ENCODE data around the gene NOC3L.
"Not testable (repeated sequence)": the region's sequence is repeated elsewhere in the genome, so short reads cannot be mapped to it uniquely, and the experiment has no call there.

Gene NOC3L, protein sequence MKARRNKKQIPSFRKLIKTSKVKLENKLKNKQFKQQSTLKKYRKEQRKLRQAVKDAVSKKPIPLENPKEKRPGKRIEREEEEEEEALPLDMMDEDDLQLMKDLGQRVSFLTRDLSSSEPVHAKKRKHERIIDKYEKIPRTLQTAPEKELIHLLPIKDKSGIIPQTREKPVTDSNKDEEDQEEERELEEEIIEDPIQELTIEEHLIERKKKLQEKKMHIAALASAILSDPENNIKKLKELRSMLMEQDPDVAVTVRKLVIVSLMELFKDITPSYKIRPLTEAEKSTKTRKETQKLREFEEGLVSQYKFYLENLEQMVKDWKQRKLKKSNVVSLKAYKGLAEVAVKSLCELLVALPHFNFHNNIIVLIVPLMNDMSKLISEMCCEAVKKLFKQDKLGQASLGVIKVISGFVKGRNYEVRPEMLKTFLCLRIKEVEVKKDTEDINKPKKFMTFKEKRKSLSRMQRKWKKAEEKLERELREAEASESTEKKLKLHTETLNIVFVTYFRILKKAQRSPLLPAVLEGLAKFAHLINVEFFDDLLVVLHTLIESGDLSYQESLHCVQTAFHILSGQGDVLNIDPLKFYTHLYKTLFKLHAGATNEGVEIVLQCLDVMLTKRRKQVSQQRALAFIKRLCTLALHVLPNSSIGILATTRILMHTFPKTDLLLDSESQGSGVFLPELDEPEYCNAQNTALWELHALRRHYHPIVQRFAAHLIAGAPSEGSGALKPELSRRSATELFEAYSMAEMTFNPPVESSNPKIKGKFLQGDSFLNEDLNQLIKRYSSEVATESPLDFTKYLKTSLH

DNA sequence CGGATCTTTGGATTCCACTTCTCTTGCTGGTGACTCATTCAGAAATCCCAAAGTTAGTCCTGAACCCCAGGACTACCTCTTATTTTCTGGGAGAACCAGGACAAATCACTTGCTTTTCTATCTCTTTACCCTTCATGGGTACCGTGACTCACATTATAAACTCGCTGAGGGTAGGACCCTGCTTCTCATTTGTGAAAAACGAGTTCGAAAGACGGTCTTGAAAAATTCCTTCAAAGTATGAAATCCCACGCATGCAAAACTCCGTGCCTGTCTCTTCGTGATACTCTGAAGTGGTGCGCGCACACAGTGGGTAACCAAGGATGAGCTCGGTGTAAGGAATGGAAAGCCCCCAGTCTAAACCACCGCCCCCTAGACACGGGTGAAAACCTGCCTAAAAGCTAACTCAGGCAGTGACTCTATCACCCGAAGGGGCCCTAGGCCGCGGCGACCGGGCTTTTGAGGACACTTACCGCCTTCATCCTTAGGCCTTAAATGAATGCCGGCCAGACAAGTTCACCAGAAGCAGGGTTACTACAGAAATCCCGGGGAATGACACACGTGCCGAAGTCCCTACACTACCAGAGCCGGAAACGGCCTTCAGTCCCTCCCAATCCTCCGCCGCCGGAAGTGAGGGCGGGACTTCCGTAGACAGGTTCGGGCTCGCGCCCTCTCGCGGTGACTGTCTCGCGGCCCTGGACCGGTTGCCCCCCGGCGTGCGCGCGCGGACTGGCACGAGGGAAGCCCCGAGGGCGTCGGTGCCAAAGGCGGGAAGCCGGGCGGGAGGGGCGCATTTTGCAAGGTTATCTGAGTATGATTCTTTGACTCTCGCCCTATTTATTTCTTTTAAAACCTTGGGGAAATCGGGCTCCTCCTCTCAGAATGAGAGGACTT lies at the start of gene NOC3L:
Gene NOC3L (minus strand): TSS at position 580 of the 891 bp plus-strand sequence. CDS start 101 bp downstream, at position 479.
- DNase-seq = peak; percentile 97

DNA sequence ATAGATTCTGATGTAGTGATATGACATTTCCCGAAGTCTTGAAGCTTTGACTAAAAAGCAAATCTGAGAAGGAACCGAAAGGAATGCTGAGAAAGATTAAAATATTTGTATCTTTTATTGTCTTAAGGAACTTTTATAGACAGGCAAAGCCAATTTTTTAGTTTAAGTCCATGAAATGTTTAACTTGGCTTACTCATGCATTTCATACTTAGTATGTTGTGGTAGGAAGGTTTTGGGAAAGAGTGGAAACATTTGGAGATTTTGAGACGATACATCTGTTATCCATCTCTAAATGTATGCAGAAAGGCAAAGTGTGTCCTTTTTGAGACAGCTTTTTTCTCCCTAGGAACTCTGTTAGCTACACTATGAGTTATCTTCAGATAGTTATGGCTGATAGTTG lies 49.7 kb upstream of the NOC3L start:
- DNase-seq = no peak

DNA sequence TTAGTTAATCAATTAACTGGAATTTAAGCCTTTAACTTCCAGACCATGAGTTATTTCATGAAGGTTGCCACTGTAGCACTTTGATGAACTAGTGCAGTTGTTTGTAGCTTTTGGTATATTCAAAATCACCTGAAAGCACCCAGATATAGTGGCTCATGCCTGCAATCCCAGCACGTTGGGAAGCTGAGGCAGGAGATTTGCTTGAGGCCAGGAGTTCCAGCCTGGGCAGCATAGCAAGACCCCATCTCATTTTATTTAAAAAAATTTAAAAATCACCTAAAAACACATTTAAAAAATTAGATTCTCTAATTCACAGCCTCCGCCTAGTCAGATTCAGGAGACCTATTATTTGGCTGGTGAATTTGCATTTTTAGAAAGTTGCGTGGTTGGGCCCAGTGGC lies 48.6 kb upstream of the NOC3L start:
- DNase-seq = no peak

DNA sequence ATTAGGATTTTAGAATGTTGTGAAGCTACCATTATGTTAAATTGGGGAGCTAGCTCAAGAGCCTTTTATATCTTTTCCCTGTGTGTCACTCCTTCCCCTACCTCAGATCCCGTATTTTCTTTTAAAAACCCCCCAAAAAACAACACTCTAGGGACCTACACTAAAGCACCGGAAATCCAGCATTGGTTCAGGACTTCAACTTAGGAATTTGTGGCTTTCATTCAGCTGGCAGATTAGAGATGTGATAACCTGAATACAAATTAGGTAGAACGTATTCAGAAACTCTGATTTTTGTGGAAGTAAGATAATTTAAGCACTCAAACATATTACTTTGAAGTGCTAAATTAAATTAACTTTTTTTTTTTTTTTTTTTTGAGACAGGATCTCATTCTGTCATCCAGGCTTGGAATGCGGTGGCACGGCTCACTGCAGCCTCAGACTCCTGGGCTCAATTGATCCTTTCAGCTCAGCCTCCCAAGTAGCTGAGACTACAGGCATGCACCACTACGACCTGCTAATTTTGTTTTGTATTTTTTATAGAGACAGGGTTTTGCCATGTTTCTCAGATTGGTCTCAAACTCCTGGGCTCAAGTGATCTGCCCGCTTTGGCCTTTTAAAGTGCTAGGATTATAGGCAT lies 46.4 kb upstream of the NOC3L start:
- no peak for DNase-seq

DNA sequence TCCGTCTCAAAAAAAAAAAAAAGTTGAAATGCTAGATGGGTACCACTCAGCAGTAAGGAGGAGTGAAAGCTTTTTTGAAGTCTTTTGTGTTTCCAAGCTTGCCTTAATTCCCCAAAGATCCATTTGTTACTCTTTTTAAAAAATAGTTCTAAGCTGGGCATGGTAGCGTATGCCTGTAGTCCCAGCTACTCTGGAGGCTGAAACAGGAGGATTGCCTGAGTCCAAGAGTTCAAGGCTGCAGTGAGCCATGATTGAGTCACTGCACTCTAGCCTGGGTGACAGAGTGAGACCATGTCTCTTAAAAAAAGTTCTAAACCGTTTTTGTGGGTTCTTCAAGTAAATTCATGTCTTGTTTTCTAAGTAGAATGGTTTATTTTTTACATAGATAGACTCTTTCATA lies 44.9 kb upstream of the NOC3L start:
- DNase-seq = no peak

DNA sequence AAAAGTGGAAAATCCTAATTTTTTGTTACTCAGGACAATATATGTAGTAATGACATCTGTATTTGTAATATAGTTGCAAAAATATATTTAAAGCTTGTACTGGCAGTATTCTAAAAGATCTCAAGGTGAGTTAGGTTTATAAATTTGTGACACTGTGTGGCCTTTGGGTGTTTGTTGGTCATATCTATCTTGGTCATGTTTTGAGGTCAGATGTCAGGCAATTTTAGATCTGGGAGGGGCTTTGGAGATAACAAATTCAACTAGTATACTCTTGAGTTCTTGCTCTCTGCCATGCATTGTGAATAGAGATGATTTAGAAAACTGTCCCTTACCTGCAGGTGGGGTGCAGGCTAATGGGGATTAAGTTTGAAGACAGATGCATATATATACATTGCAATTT lies 42.7 kb upstream of the NOC3L start:
- no peak for DNase-seq

DNA sequence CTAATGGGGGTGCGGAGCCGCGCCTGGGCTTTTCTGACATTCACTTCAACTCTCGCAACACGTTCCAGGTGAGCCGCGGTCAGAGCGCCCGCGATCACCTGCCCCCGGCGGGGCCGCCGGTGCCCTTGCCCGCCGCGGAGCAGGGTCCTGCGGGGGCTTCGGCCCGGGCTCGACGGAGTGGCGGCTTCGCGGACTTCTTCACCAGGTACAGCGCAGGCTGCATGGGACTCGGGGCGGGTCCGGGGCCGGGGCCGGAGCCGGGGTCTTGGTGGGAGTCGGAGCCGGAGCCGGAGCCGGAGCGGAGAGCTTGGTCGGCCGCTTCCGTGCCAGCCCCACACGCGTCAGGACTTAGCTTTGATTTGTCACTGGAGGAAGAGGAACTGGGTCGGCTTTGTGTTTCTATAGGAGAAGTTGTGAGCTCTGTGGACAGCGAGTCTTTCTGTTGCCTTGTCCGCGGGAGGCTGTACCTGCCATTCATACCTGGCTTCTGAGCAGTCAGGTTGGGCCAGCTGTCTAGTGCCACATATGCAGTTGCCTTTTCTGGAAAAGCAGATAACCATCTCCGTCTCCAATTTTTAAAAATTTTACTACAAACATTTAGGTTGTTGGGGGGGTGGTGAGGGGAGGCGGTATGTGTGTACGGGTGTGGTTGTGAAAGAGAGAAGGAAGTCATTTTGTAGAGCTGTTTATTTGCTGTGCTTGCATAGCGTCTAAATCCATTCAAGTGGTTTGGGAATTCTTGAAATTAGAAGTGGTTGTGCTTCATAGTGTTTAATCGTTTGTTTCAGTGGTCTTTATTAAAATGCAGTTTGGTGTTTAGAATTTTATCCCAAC lies 40.9 kb upstream of the NOC3L start:
- peak; percentile 28 for DNase-seq

DNA sequence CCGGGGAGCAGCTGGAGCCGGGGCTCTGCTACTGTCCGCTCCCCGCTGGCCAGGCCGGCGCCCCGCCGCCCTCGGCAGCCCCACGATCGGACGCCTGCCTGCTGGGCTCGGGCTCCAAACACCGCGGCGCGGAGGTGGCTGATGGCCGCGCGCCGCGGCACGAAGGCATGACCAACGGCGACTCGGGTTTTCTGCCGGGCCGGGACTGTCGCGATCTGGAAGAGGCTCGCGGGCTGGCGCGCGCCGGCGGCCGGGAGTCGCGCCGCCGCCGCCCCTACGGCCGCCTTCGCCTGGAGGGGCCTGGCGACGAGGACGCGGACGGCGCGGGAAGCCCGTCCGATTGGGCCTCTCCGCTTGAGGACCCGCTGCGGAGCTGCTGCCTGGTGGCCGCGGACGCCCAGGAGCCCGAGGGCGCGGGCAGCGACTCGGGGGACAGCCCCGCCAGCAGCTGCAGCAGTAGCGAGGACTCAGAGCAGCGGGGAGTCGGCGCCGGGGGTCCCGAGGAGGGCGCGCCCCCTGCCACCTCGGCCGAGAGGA lies 40.2 kb upstream of the NOC3L start:
- no peak for DNase-seq

DNA sequence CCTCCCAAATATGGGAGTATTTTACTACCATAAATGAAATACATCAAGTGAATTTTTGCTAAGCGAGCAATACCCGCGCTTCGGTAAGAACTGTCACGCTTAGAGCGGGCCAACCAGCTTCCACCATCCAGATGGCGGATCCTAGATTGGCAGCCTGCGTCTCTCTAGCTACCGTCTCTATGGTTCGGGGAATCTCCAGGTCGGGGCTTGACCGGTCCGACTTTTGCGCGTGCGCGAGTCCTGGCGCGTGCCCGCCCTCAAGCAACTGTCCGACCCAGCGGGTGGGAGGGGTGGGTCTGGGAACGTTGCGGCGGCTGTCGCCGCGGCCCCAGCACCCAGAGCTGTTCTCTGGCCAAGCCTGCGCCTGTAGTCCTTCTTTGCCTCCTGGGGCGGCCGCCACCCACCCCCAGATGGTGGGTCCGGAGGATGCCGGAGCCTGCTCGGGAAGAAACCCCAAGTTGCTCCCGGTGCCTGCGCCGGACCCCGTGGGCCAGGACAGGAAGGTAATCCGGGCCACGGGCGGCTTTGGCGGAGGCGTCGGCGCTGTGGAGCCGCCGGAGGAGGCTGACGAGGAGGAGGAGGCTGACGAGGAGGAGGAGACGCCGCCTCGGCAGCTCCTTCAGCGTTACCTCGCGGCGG lies 39.6 kb upstream of the NOC3L start, which contains the start of gene TBC1D12:
Gene TBC1D12 (plus strand): TSS at position 338 of the 639 bp plus-strand sequence. CDS start 73 bp downstream, at position 411.
- DNase-seq = peak; percentile 68

DNA sequence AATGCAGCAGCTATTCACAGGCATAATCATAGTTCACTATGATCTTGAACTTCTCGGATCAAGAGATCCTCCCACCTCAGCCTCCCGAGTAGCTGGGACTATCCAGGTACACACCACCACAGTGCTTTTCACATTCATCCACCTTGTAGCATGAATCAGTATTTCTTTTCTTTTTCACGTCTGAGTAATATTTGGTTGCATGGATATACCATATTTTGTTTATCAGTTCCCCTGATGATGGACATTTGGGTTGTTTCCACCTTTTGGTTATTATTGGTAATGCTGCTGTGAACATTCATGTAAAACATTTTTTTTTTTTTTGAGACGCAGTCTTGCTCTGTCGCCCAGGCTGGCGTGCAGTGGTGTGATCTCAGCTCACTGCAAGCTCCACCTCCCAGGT lies 36.0 kb upstream of the NOC3L start:
- no peak for DNase-seq

DNA sequence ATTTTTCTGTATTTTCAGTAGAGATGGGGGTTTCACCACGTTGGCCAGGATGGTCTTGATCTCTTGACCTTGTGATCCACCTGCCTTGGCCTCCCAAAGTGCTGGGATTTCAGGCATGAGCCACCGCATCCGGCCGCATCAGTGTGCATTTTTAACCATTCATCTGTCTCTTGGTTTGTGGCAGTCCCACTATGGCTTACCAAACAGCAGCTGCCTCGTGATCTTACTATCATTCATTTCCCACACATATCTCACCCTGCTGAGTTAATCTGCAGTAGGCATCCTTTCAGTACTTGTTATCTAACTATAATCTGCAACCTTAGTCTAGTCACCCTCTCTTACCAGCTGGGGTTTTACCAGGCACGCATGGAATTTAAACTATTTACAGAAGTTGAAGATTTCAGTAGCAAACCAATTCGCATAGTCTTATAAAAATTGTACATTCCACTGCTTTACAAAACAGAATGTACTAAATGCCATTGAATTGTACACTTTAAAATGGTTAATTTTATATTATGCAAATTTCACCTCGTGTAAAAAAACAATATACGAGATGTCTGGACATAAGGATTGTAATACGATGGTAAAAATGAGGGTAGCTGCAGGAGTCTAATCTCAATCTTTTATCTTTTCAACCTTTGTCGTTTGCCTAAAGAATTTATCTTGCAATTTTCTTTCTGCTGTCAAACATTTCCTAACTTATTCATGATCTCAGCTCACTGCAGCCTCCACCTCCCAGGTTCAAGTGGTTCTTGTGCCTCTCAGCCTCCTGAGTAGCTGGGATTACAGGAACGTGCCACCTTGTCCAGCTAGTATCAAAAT lies 35.0 kb upstream of the NOC3L start:
- no peak for DNase-seq

DNA sequence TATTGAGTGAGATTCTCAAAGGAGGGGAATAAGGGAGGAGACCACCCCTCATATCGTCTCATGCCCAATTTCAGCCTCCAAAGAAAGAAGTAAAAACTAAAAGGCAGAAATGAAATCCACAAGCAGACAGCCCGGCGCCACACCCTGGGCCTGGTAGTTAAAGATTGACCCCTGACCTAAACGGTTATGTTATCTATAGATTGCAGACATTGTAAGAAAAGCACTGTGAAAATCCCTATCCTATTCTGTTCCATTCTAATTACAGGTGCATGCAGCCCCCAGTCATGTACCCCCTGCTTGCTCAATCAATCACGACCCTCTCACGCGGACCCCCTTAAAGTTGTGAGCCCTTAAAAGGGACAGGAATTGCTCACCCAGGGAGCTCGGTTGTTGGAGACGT lies 29.4 kb upstream of the NOC3L start:
- DNase-seq = not testable (repeated sequence)

DNA sequence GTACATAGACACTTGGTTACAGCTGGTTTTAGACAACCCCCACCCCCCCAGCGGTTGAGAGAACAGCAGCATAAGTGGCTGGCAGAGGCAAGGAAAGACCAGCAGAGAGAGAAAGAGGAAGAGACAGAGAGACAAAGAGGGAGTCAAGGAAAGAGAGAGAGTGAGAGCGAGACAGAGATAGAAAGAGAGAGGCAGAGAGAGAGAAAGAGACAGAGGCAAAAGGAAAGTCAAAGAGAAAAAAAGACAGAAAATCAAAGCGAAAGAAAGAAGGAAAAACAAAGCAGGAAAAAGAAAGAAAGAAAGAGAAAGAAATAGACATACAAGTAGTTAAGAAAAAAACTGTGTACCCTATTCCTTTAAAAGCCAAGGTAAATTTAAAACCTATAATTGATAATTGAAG lies 23.0 kb upstream of the NOC3L start:
- not testable (repeated sequence) for DNase-seq

DNA sequence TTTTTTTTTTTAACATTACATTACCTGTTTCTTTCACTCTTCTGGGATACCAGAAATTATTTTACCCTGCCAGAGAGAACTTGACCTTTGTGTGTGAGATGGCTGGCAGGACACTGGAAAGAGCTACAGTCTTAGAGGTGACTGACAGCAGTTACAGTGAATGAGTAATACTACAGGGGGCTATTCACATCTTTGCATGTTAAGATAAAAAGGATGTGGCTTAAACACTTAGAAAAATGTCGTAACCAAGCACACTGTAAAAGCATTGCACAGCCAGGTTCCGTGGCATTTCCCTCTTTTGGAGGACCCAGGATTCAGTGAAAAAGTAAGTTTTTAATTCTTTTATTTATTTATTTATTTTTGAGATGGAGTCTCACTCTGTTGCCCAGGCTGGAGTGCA lies 20.8 kb upstream of the NOC3L start:
- DNase-seq = no peak

DNA sequence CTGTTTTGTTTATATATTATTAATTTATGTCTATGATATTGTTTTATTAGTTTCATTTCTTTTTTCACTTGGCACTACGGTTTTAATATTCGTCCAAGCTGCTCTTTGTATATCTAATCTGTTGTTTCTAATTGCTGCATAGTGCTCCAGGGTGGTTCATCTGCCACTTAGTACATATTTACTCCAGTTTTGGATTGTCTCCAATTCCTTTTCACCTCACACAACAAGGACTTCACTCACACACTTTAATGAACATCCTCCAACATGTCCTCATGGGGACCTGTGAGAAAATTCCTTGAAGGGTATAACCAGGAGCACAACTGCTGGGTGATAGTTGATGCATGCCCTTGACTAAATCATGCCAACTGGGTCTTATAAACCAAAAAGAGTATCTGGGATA lies 14.1 kb upstream of the NOC3L start:
- DNase-seq = no peak

DNA sequence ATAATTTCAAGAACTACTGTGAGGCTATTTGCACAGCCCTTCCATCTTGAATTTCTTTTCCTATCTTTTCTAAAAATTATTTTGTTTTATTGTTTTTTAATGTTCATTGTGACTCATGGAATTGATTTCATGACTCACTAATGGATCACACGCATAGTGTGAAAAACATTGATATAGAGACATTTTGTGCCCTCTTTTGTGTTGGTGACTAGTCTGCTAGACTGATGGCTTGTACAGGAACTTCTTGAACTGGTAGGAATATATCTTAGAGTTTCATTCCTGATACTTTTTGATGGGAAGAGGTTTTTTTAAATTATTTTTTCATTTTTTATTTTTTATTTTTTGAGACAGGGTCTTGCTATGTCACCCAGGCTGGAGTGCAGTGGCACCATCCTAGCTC lies 12.6 kb upstream of the NOC3L start:
- DNase-seq = no peak

DNA sequence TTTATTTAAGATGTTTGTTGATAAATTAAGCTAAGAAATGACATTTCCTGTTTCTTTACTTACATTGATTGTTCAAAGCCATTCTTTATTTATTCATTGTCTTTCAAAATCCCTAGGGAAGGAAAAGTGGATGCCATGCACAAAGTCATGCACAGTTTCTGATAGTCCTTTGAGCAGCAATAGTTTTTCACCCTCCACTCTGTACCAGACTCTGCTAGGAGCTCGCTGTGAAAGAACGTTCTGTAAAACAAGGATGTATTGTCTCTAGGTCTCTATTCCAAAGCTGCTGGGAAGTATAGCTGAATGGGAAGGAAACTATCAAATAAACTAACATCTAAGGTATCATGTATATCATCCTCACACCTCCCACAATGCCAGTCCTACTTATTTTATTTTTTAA lies 7.8 kb upstream of the NOC3L start:
- no peak for DNase-seq

DNA sequence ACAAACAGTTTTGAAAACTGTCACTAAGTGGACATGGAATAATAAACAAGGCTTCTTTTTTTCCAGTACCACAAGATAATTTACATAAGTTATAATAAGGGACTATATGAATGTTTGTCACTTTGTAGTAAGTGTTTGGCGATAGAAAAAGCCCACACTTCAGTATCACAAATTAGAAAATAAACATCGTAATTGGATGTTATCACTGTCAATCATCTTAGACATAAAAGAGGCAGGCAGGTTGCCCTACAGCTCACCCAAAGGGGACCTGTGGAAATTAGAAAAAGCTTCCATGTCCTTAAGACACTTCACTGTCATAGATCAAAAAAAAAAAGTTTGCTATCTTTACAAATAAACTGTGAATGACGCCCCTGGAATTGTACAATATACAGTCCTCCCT lies 3.6 kb upstream of the NOC3L start:
- DNase-seq = no peak

DNA sequence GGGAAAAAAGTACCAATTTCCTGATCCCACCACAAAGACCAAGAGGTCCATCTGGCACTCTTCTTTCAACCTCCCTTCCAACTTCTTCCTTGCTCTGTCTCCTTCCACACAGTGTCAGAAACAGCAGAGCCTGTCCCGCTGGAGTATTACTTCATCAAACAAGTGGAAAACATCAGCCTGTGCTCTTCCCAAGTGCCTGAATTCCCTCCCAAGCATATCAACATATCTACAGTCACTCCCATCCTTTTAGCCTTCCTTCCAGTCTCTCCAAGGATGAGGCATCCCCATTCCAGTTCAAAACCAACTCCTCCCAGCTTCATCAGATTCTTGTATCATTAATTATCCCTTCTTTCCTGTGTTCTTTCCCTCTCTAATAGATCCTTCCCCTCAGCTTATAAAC lies 1.7 kb upstream of the NOC3L start:
- DNase-seq = no peak

DNA sequence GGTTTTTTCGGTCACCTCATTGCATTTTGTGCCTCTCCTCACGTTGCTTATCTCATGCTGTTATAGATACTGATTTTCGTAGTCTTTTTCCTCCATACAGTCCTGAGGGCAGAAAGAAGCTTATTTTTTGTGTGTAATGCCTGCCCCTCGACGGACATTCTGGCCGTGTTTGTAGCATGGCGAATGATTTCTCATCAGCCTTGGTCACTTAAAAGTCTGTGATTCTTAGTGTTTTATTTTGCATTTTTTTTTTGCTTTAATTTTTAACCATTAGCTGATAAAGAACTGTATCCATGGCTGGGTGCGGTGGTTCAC lies 469 bp upstream of the NOC3L start:
- no peak for DNase-seq

Measured in activated CD4-positive, alpha-beta T cell treated with anti-CD3 and anti-CD28 coated beads, Interleukin-10, Interleukin-2, amounts not matched to agents 100 ng/mL and 50 ng/mL, durations not matched to agents 16 hours and 8 hours (primary cell).